ENCODE data around the gene TMEM30B. TPM values are rescaled to one million over a fixed set of nuclear protein-coding genes. Genes with fewer than 3 reads are reported as not detected.

Gene TMEM30B
- total RNA-seq, 6 experiments from 2014 or later, result 4.5 to 10.0 (median 6.7) TPM

- no peak for TF ChIP-seq CTCF (IDR thresholded peaks at IDR 0.05)
- TF ChIP-seq POLR2A (IDR thresholded peaks at IDR 0.05), result no peak
- peaks cover 0 to 10% (median 5%) of the 10 kb centered on the region in 4 donors for H3K4me1 ChIP-seq
- peak in 1 of 4 donors; percentile 11 for ATAC-seq
- no peak for DNase-seq
- H3K27ac ChIP-seq, result no peak overlapping the region
- H3K27me3 ChIP-seq, result no peaks in the 10 kb centered on the region
- no peaks in the 10 kb centered on the region for H3K36me3 ChIP-seq
- intact Hi-C loops (cut with DNase I), result no loop called here
- no peaks in the 10 kb centered on the region for H3K9me3 ChIP-seq
- H3K4me3 ChIP-seq, result no peak overlapping the region
- WGBS (ENCODE audit: insufficient coverage, low coverage, low lambda C conversion rate, missing lambda C conversion rate), result 63% methylated on average over 2 of the region's 4 CpGs
Measured at GRCh38 chr14:61264651-61265050, 16.5 kb downstream of the TMEM30B start.

GRCh38 chr14:61264010-61264571 lies 17.0 kb downstream of the TMEM30B start:
- H3K36me3 ChIP-seq, result no peaks in the 10 kb centered on the region
- no peak overlapping the region for H3K4me3 ChIP-seq
- no peak for DNase-seq
- WGBS (ENCODE audit: insufficient coverage, low coverage, low lambda C conversion rate, missing lambda C conversion rate), result 35% methylated on average over 4 of the region's 4 CpGs
- no peak overlapping the region for H3K27ac ChIP-seq
- peak in 3 of 4 donors; percentile 31 to 59 (median 38) for ATAC-seq
- no peak for TF ChIP-seq CTCF (IDR thresholded peaks at IDR 0.05)
- H3K4me1 ChIP-seq, result peaks cover 0 to 10% (median 5%) of the 10 kb centered on the region in 4 donors
- intact Hi-C loops (cut with DNase I), result no loop called here
- H3K27me3 ChIP-seq, result no peaks in the 10 kb centered on the region
- H3K9me3 ChIP-seq, result no peaks in the 10 kb centered on the region

DNA sequence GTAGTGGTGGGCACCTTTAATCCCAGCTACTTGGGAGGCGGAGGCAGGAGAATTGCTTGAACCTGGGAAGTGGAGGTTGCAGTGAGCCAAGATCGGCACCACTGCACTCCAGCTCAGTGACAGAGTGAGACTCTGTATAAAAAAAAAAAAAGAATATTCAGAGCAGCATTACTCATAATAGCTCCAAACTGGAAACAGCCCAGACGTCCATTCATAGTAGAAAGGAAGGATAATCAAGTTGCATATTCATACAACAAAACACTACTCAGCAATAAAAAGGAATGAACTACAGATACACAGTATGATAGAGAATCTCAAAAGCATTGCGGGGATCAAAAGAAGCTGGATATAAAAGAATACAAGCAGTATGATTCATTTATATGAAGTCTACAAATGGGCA lies 19.1 kb downstream of the TMEM30B start:
- intact Hi-C loops (cut with DNase I), result no loop called here
- 71% methylated on average over 2 of the region's 4 CpGs for WGBS (ENCODE audit: insufficient coverage, low coverage, low lambda C conversion rate, missing lambda C conversion rate)
- Histone ChIP-seq H3K9me3 (no peaks in the 10 kb centered on the region), H3K4me3 (no peak overlapping the region), H3K27ac (no peak overlapping the region), H3K4me1 (peaks cover 0 to 10% (median 5%) of the 10 kb centered on the region in 4 donors), H3K27me3 (no peaks in the 10 kb centered on the region), H3K36me3 (no peaks in the 10 kb centered on the region)
- DNase-seq (no peak), ATAC-seq (no peak)
- no peak for TF ChIP-seq POLR2A (IDR thresholded peaks at IDR 0.05)
- no peak for TF ChIP-seq CTCF (IDR thresholded peaks at IDR 0.05)

GRCh38 chr14:61260939-61261776 lies 20.0 kb downstream of the TMEM30B start:
- no peaks in the 10 kb centered on the region for H3K9me3 ChIP-seq
- ATAC-seq (peak; percentile 41 to 88 (median 68)), DNase-seq (peak in 2 of 3 donors; percentile 40 to 54)
- H3K36me3 ChIP-seq, result no peaks in the 10 kb centered on the region
- TF ChIP-seq CTCF (IDR thresholded peaks at IDR 0.05), result no peak
- no peak for TF ChIP-seq POLR2A (IDR thresholded peaks at IDR 0.05)
- no peak overlapping the region for H3K27ac ChIP-seq
- H3K4me1 ChIP-seq, result peaks cover 0 to 10% (median 5%) of the 10 kb centered on the region in 4 donors
- WGBS (ENCODE audit: insufficient coverage, low coverage, low lambda C conversion rate, missing lambda C conversion rate), result 52% methylated on average over 8 of the region's 8 CpGs
- H3K27me3 ChIP-seq, result no peaks in the 10 kb centered on the region
- intact Hi-C loops (cut with DNase I), result no loop called here
- no peak overlapping the region for H3K4me3 ChIP-seq

Data from right lobe of liver (tissue), 6 donors.